Bronchial epithelial cell (primary cell): Measurements from ENCODE around the gene TMEFF1. TPM values are rescaled to one million over a fixed set of nuclear protein-coding genes. Genes with fewer than 3 reads are reported as not detected.

Experiments
- DNase-seq: peaks from one replicate; pipeline ENCODE4 v3.0.0-alpha.2; 2010; ENCODE audit warnings: low read depth
- FAIRE-seq: peaks from 2 replicates; lab custom pipeline; 2011; peaks lifted over from hg19 to GRCh38; lab: Jason Lieb, UNC
- H3K27me3 ChIP-seq: 2 replicates; pipeline ENCODE4 v1.5.1; 2011; ENCODE audit warnings: low read length; ENCODE audit not compliant: control insufficient read depth, insufficient read depth
- H3K36me3 ChIP-seq: 2 replicates; pipeline ENCODE4 v1.5.1; 2011; ENCODE audit warnings: low read length; ENCODE audit not compliant: control insufficient read depth, insufficient read depth
- H3K4me3 ChIP-seq: 2 replicates; pipeline ENCODE4 v1.5.1; 2011; ENCODE audit warnings: mild to moderate bottlenecking, low read depth, low read length, control low read depth
- total RNA-seq: library from RNA; depleted of rRNA; stranded (reverse); fragments of >200 nt; gene quantifications from 2 replicates; pipeline ENCODE4 v1.2.1, GENCODE V29; 2014
- TF ChIP-seq, protein P1 (sequence below): IDR thresholded peaks from 2 replicates; pipeline ENCODE4 v1.5.1; 2011; ENCODE audit warnings: mild to moderate bottlenecking, moderate library complexity, low read length, control low read depth, inconsistent platforms; ENCODE audit not compliant: insufficient read depth, severe bottlenecking

TMEFF1 gene
- total RNA-seq, 1 donor from 2014 or later: 0.26 TPM

DNA sequence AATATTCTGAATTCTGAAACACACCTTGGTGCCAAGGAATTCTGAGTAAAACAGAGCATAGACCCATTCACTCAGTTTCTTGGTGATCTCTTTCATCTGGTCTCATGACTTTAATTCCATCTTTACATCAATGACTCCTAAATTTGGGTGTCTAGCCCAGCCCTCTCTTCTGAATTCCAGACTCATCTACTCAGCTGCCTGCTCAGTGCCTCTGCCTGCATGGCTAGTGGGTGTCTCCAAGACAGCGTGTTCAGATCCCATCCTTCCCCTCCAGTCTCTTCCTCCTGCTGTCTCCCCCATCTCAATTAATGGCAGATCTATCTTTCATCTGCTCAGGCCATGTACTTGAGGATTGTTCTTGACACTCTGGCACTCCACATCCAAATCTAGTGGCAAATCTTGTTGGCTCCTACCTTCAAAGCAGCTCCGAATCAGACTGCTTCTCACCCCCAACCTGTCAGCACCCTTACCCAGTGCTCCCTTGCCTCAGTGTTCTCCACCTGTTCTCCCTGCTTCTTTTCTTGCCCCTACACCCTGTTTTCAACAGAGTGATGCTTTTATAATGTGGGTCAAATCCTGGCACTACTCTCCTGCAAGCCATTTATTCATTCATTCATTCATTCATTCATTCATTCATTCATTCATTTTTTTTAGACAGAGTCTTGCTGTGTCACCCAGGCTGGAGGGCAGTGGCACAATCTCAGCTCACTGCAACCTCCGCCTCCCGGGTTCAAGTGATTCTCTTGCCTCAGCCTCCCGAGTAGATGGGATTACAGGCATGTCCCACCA is 110.3 kb downstream of the TMEFF1 start:
- TF ChIP-seq, protein P1, sequence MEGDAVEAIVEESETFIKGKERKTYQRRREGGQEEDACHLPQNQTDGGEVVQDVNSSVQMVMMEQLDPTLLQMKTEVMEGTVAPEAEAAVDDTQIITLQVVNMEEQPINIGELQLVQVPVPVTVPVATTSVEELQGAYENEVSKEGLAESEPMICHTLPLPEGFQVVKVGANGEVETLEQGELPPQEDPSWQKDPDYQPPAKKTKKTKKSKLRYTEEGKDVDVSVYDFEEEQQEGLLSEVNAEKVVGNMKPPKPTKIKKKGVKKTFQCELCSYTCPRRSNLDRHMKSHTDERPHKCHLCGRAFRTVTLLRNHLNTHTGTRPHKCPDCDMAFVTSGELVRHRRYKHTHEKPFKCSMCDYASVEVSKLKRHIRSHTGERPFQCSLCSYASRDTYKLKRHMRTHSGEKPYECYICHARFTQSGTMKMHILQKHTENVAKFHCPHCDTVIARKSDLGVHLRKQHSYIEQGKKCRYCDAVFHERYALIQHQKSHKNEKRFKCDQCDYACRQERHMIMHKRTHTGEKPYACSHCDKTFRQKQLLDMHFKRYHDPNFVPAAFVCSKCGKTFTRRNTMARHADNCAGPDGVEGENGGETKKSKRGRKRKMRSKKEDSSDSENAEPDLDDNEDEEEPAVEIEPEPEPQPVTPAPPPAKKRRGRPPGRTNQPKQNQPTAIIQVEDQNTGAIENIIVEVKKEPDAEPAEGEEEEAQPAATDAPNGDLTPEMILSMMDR: no peak
- no peak for FAIRE-seq
- Histone ChIP-seq H3K4me3 (no peak overlapping the region), H3K27me3 (no peaks in the 10 kb centered on the region), H3K36me3 (no peaks in the 10 kb centered on the region)
- no peak for DNase-seq

DNA sequence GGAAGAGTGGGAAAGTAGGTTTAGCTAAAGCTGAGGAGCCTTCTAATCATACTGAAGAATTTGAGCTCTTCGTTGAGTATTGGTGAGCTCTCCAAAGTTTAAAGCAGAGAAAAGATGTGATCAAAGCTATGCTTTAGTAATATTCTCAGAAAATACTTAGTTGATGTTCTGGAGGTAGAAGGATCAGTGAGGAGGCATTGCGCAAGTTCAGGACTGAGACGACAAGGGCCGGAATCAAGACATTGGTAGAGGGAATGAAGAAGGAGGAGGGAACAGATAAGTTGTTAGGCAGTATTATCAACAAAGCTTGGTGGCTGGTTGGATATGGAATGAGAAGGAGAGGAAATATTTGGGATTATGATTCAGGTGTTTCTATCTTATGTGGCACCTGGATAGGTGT is 112.0 kb downstream of the TMEFF1 start:
- FAIRE-seq (no peak), DNase-seq (no peak)
- TF ChIP-seq, protein P1: no peak
- Histone ChIP-seq H3K4me3 (no peak overlapping the region), H3K36me3 (no peaks in the 10 kb centered on the region), H3K27me3 (no peaks in the 10 kb centered on the region)

DNA sequence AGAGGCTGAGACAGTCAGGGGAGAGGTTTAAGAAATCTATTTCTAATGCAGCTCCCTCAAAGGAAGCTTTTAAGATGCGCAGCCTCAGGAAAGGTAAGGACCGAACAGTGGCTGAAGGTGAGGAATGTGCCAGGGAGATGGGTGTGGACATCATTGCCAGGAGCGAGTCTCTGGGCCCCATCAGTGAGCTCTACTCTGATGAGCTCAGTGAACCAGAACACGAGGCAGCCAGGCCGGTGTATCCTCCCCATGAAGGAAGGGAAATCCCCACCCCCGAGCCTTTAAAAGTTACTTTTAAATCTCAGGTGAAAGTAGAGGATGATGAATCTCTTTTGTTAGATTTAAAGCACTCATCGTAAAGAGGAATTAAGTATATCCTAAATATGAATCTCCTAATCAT is 113.1 kb downstream of the TMEFF1 start:
- no peak for FAIRE-seq
- no peak for DNase-seq
- no peak overlapping the region for H3K4me3 ChIP-seq
- TF ChIP-seq, protein P1: no peak
- H3K27me3 ChIP-seq: no peaks in the 10 kb centered on the region
- H3K36me3 ChIP-seq: no peaks in the 10 kb centered on the region

DNA sequence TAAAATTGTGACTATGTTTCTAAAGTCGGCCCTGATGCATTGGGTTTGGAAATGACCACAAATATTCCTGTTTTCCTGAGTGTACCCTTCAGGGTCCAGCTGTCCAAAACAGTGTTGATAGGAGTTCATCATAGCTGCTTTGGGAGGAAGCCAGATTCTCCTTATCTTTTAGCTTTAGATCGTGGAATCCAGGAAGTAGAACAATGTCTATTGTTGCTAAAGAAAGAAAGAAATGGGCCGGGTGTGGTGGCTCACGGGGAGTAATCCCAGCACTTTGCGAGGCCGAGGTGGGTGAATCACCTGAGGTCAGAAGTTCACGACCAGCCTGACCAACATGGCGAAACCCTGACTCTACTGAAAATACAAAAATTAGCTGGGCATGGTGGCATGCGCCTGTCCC is 114.4 kb downstream of the TMEFF1 start:
- Histone ChIP-seq H3K27me3 (no peaks in the 10 kb centered on the region), H3K36me3 (no peaks in the 10 kb centered on the region), H3K4me3 (no peak overlapping the region)
- FAIRE-seq (no peak), DNase-seq (no peak)
- TF ChIP-seq, protein P1: no peak

DNA sequence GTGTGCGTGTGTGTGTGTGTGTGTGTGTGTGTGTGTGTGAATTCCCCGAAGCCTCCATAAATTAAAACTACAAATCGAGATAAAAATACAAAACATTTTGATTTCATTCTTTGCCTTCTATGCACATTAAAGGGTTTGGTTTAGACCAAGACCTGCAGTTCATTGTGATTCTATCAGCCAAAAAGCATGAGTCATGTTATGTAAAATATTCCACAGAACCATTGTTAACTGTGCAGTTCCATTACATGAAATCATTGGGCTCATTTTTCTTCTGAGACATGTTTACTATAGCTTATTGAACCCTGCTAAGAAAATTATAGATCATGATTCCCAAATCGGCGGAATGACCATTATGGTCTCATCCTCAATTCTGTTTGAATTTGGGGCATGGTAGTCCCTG is 116.6 kb downstream of the TMEFF1 start:
- Histone ChIP-seq H3K36me3 (no peaks in the 10 kb centered on the region), H3K27me3 (no peaks in the 10 kb centered on the region), H3K4me3 (no peak overlapping the region)
- DNase-seq (peak; percentile 35), FAIRE-seq (no peak)
- TF ChIP-seq, protein P1: no peak

DNA sequence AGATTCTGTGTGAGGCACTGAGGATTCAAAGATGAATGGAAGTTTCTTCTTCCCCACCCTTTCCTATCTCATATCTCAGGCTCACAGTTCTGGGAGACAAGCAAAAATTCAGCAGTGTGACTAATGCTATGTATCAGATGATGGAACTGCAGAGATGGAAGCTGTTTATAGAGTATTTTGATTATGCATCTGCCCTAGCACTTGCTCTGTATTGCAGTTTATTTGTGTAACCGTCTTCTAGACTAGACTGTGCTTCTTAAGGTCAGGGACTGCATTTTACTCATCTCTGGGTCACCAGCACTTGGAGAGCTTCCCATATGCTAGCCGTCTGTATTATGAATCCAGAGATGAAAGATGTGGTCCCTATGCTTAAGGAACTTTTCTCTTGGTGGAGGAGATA is 117.5 kb downstream of the TMEFF1 start:
- no peak for DNase-seq
- no peak for FAIRE-seq
- H3K4me3 ChIP-seq: no peak overlapping the region

More for the DNA sequence above, 117.5 kb downstream of the TMEFF1 start:
- Histone ChIP-seq H3K27me3 (no peaks in the 10 kb centered on the region), H3K36me3 (no peaks in the 10 kb centered on the region)
- TF ChIP-seq, protein P1: no peak
